ENCODE results near the gene DLL3.

Gene DLL3

DNA sequence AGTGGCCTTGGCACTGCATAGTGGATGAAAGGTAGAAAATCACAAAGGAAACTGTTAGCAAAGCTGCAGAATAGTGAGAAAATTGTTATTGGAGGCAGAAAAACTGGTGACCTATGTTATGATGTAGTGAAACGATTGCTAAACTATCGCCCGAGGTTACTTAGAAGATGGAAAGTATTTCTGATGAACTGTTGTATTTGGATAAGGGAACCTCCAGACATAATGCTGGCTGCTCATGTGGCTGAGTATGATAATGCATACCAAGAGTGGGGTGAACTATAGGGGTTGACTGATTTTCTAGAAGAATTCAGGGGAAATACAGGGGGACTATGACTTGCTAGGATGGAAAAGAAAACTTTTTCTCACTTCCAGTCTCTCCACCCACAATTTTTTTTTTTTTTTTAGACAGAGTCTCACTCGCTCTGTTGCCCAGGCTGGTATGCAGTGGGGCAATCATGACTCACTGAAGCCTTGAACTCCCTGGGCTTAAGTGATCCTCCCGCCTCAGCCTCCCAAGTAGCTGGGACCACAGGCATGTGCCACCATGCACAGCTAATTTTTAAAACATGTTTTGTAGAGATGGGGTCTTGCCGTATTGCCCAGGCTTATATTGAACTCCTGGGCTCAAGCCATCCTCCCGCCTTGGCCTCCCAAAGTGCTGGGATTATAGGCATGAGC, 45.6 kb downstream of the DLL3 start:
- in situ Hi-C loops (cut with HindIII; ENCODE audit: low pct_ligation_motif_present, low sequenced_read_pairs): no loop called here
- H3K27ac ChIP-seq: no peak overlapping the region
- no peak overlapping the region for H3K4me3 ChIP-seq (ENCODE audit: low read depth, low read length)
- TF ChIP-seq, protein P1, sequence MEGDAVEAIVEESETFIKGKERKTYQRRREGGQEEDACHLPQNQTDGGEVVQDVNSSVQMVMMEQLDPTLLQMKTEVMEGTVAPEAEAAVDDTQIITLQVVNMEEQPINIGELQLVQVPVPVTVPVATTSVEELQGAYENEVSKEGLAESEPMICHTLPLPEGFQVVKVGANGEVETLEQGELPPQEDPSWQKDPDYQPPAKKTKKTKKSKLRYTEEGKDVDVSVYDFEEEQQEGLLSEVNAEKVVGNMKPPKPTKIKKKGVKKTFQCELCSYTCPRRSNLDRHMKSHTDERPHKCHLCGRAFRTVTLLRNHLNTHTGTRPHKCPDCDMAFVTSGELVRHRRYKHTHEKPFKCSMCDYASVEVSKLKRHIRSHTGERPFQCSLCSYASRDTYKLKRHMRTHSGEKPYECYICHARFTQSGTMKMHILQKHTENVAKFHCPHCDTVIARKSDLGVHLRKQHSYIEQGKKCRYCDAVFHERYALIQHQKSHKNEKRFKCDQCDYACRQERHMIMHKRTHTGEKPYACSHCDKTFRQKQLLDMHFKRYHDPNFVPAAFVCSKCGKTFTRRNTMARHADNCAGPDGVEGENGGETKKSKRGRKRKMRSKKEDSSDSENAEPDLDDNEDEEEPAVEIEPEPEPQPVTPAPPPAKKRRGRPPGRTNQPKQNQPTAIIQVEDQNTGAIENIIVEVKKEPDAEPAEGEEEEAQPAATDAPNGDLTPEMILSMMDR (IDR thresholded peaks at IDR 0.05; ENCODE audit: low read depth, low read length, missing control alignments): no peak
- H3K27me3 ChIP-seq (replicated peaks): no peaks in the 10 kb centered on the region
- H3K36me3 ChIP-seq (replicated peaks): no peaks in the 10 kb centered on the region
- no peak for DNase-seq

DNA sequence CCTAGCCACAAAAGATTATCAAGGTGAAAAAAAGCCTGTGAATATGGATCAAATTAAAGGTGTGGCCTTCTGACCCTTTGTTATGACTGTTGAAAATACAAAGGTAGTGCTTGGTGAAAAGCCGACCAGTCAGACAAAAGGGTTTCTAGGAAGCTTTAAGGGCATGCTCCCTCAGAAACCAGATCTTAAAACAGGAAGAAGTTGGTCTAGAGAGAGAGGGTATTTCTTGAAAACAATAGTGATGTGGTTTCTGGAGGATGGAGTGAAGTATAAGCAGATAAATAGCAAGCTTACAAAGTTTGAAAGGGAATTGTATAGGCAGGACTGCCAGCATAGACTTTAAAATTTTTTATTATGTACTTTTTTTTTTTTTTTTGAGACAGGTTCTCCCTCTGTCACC, 46.2 kb downstream of the DLL3 start:
- TF ChIP-seq, protein P1 (IDR thresholded peaks at IDR 0.05; ENCODE audit: low read depth, low read length, missing control alignments): no peak
- Histone ChIP-seq H3K36me3 (replicated peaks) (no peaks in the 10 kb centered on the region), H3K27me3 (replicated peaks) (no peaks in the 10 kb centered on the region), H3K27ac (no peak overlapping the region), H3K4me3 (ENCODE audit: low read depth, low read length) (no peak overlapping the region)
- DNase-seq: no peak
- in situ Hi-C loops (cut with HindIII; ENCODE audit: low pct_ligation_motif_present, low sequenced_read_pairs): no loop called here

DNA sequence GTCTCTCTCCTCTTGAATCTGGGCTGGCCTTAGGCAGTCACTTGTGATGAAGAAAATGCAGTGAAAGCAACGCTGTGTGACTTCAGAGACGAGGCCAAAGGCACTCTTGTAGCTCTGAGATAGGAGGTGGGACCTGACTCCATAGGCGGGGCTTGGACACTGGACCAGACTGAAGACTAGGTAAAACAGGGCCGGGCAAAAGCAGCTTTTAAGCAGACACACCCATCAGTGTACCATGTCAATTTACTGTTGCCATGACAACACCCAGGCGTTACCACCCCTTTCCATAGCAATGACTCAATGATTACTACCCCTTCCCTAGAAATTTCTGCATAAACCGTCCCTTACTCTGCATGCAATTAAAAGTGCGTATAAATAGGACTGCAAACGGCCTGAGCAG, 47.9 kb downstream of the DLL3 start:
- DNase-seq: no peak

DNA sequence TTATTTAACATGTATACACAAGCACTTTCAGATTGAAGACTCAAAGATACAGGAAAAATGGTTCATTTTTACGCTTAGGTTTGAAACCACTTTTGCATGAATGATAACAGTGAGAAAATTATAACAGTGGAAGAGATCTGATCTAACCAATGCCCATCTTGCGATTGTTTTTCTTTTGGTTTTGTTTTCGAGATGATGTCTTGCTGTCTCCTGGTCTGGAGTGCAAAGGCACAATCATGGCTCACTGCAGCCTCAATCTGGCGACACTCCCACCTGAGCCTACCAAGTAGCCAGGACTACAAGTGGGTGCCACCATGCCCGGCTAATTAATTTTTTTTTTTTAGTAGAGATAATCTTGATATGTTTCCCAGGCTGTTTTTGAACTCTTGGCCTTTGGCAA, 51.5 kb downstream of the DLL3 start:
- TF ChIP-seq, protein P1 (IDR thresholded peaks at IDR 0.05; ENCODE audit: low read depth, low read length, missing control alignments): no peak
- in situ Hi-C loops (cut with HindIII; ENCODE audit: low pct_ligation_motif_present, low sequenced_read_pairs): no loop called here
- DNase-seq: no peak
- Histone ChIP-seq H3K27ac (no peak overlapping the region), H3K36me3 (replicated peaks) (no peaks in the 10 kb centered on the region), H3K27me3 (replicated peaks) (no peaks in the 10 kb centered on the region), H3K4me3 (ENCODE audit: low read depth, low read length) (no peak overlapping the region)

More for the DNA sequence above, 47.9 kb downstream of the DLL3 start:
- in situ Hi-C loops (cut with HindIII; ENCODE audit: low pct_ligation_motif_present, low sequenced_read_pairs): no loop called here
- Histone ChIP-seq H3K27me3 (replicated peaks) (no peaks in the 10 kb centered on the region), H3K27ac (no peak overlapping the region), H3K36me3 (replicated peaks) (no peaks in the 10 kb centered on the region), H3K4me3 (ENCODE audit: low read depth, low read length) (no peak overlapping the region)
- TF ChIP-seq, protein P1 (IDR thresholded peaks at IDR 0.05; ENCODE audit: low read depth, low read length, missing control alignments): no peak

DNA sequence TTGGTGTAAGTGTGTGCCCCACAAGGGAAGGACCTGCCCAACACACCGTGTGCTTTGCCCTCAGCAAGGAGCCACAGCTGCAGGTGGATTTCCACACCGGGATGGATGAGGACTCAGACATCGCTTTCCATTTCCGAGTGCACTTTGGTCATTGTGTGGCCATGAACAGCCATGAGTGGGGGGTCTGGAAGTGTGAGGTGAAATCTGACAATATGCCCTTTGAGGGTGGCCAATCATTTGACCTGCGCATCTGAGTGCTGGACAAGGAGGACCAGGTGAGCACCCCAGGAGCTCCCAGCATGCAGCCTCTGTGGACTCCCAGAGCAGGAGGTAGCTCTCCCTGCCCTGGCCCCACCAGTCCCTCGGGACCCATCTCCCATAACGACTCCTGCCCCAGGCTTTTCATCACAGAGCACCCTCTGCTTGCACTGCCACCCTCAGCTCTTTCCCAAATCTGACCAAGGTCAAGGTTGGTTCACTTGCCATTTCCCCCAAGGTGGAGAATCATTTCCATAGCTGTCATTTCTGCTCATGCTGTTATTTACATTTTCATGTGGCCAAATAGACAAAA, 54.4 kb downstream of the DLL3 start:
- no peak for DNase-seq
- H3K27ac ChIP-seq: no peak overlapping the region
- TF ChIP-seq, protein P1 (IDR thresholded peaks at IDR 0.05; ENCODE audit: low read depth, low read length, missing control alignments): no peak
- H3K4me3 ChIP-seq (ENCODE audit: low read depth, low read length): no peak overlapping the region
- in situ Hi-C loops (cut with HindIII; ENCODE audit: low pct_ligation_motif_present, low sequenced_read_pairs): no loop called here
- H3K27me3 ChIP-seq (replicated peaks): no peaks in the 10 kb centered on the region
- H3K36me3 ChIP-seq (replicated peaks): no peaks in the 10 kb centered on the region

Measured in brain microvascular endothelial cell (primary cell).